ENCODE results near the gene MGAT4C. TPM values are rescaled to one million over a fixed set of nuclear protein-coding genes. Genes with fewer than 3 reads are reported as not detected.

Gene MGAT4C
- total RNA-seq, 2 donors from 2014 or later, result under 0.01 to 3.1 TPM

DNA sequence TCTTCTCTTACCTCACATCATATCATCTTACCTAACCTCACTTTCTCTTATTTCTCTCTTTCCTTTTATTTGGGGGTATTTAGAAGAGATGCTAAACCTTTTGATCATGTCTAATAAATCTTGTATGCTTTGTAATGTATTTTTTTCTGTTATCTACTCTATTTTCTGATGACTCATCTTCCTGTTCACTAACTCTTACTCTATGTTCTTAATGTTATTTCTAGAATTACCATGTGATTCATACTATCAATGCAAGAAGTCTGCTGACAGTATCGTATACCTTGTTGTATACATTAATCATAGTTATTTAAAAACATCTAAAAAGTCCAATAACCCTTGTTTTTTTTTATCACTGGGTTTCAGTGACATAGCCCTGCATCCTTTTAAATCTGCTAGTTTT is 62.3 kb downstream of the MGAT4C start:
- no peaks in the 10 kb centered on the region for H3K36me3 ChIP-seq (replicated peaks in 1 of 2; ENCODE audit: insufficient read depth in 1 of 2, low read depth in 2 of 2)
- H3K9me3 ChIP-seq, result no peaks in the 10 kb centered on the region
- WGBS, 2 donors, result 56 to 74% methylated on average over 1 of the region's 1 CpG
- no peak overlapping the region for H3K4me3 ChIP-seq
- no peaks in the 10 kb centered on the region for H3K27me3 ChIP-seq
- ATAC-seq (no peak), DNase-seq (no peak)
- TF ChIP-seq POLR2A (IDR thresholded peaks at IDR 0.05), result no peak
- TF ChIP-seq CTCF (IDR thresholded peaks at IDR 0.05), result no peak
- H3K4me1 ChIP-seq, result no peaks in the 10 kb centered on the region
- H3K27ac ChIP-seq, result no peak overlapping the region
- intact Hi-C loops (cut with DNase I), result no loop called here

- no peaks in the 10 kb centered on the region for H3K9me3 ChIP-seq
- H3K27ac ChIP-seq, result no peak overlapping the region
- no peak overlapping the region for H3K4me3 ChIP-seq
- TF ChIP-seq CTCF (IDR thresholded peaks at IDR 0.05) (no peak), POLR2A (IDR thresholded peaks at IDR 0.05) (no peak)
- WGBS, 2 donors, result 74 to 77% methylated on average over 1 of the region's 1 CpG
- H3K27me3 ChIP-seq, result no peaks in the 10 kb centered on the region
- intact Hi-C loops (cut with DNase I), result no loop called here
- H3K4me1 ChIP-seq, result no peaks in the 10 kb centered on the region
- no peaks in the 10 kb centered on the region for H3K36me3 ChIP-seq (replicated peaks in 1 of 2; ENCODE audit: insufficient read depth in 1 of 2, low read depth in 2 of 2)
- ATAC-seq (no peak), DNase-seq (no peak)
These were observed 68.0 kb downstream of the MGAT4C start for GRCh38 chr12:86188226-86188625.

GRCh38 chr12:86186449-86186848 is 69.7 kb downstream of the MGAT4C start:
- WGBS, 2 donors, result 49 to 59% methylated on average over 2 of the region's 2 CpGs
- no peak overlapping the region for H3K4me3 ChIP-seq
- no peak for ATAC-seq

DNA sequence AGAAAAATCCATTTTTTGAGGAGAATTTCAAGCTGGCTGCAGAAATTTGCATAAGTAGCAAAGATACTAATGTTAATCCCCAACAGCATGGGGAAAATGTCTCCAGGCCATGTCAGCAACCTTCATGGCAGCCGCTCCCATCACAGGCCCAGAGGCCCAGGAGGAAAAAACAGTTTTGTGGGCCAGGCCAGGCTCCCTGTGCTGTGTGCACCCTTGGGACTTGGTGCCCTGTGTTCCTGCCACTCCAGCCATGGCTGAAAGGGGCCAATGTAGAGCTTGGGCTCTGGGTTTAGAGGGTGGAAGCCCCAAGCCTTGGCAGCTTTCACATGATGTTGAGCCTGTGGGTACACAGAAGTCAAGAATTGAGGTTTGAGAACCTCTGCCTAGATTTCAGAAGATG is 76.3 kb downstream of the MGAT4C start:
- intact Hi-C loops (cut with DNase I), result no loop called here
- no peaks in the 10 kb centered on the region for H3K36me3 ChIP-seq (replicated peaks in 1 of 2; ENCODE audit: insufficient read depth in 1 of 2, low read depth in 2 of 2)
- no peak overlapping the region for H3K4me3 ChIP-seq
- 85 to 90% methylated on average over 1 of the region's 1 CpG for WGBS, 2 donors
- H3K4me1 ChIP-seq, result no peaks in the 10 kb centered on the region
- ATAC-seq (no peak), DNase-seq (no peak)
- H3K27me3 ChIP-seq, result no peaks in the 10 kb centered on the region
- TF ChIP-seq POLR2A (IDR thresholded peaks at IDR 0.05) (no peak), CTCF (IDR thresholded peaks at IDR 0.05) (no peak)
- H3K27ac ChIP-seq, result no peak overlapping the region
- no peaks in the 10 kb centered on the region for H3K9me3 ChIP-seq

More at GRCh38 chr12:86186449-86186848, 69.7 kb downstream of the MGAT4C start:
- Histone ChIP-seq H3K36me3 (replicated peaks in 1 of 2; ENCODE audit: insufficient read depth in 1 of 2, low read depth in 2 of 2) (no peaks in the 10 kb centered on the region), H3K27ac (no peak overlapping the region), H3K27me3 (no peaks in the 10 kb centered on the region), H3K4me1 (no peaks in the 10 kb centered on the region), H3K9me3 (no peaks in the 10 kb centered on the region)
- DNase-seq, result no peak
- TF ChIP-seq POLR2A (IDR thresholded peaks at IDR 0.05) (no peak), CTCF (IDR thresholded peaks at IDR 0.05) (no peak)
- intact Hi-C loops (cut with DNase I), result no loop called here

DNA sequence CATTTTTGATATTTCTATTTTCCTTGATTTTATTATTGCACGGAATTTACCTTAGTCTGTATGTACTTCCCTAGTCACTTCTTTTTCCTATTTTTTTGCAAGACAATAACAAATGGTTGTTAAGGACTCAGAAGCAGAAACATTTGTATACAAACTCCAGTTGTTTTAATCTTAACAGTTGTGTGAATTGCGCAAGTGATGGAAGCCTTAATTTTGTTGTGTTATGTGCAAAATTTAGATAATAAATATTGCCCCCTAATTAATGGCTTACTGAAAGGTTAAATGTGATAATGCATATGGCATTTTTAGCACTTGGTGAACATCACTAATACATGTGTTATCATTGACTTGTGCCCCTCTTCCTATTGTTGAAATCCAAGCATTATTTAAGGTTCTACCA is 82.0 kb downstream of the MGAT4C start:
- no peak for TF ChIP-seq POLR2A (IDR thresholded peaks at IDR 0.05)
- no peak for TF ChIP-seq CTCF (IDR thresholded peaks at IDR 0.05)
- intact Hi-C loops (cut with DNase I), result no loop called here
- Histone ChIP-seq H3K9me3 (no peaks in the 10 kb centered on the region), H3K27ac (no peak overlapping the region), H3K27me3 (no peaks in the 10 kb centered on the region), H3K4me1 (no peaks in the 10 kb centered on the region), H3K4me3 (no peak overlapping the region), H3K36me3 (replicated peaks in 1 of 2; ENCODE audit: insufficient read depth in 1 of 2, low read depth in 2 of 2) (no peaks in the 10 kb centered on the region)
- DNase-seq (no peak), ATAC-seq (no peak)
- 77 to 79% methylated on average over 2 of the region's 2 CpGs for WGBS, 2 donors
